ENCODE measurements around the gene OLFM2.

- no peak for TF ChIP-seq CTCF (IDR thresholded peaks at IDR 0.05; ENCODE audit: borderline replicate concordance, extremely low read depth, low read length, poor library complexity, severe bottlenecking)
- no peak for TF ChIP-seq EZH2 (IDR thresholded peaks at IDR 0.05; ENCODE audit: borderline replicate concordance, low read depth, low read length, severe bottlenecking)
Observed at GRCh38 chr19:9885077-9885552, 51.2 kb downstream of the OLFM2 start.

Measured in DND-41 (cell line).